Tibial nerve (tissue), 4 donors: ENCODE measurements around the gene NTF3. TPM values are rescaled to one million over a fixed set of nuclear protein-coding genes. Genes with fewer than 3 reads are reported as not detected.

Experiments used
- DNase-seq, 2 donors: peaks; one replicate each; pipeline ENCODE4 v3.0.0-alpha.2; 2019; ENCODE audit warnings: low spot score in 2 of 2
- H3K27ac ChIP-seq, 4 donors: fragments of 200-600 bp; sonication (generic) in 3 of 4; one replicate each; pipeline ENCODE4 v1.5.1; 2017 to 2019; ENCODE audit warnings: mild to moderate bottlenecking in 1 of 4
- H3K27me3 ChIP-seq, 2 donors: fragments of 200-600 bp; sonication (generic) in 1 of 2; one replicate each; pipeline versions ENCODE4 v1.5.1 to v1.6.0; 2017 to 2019
- H3K36me3 ChIP-seq, 3 donors: fragments of 200-600 bp; sonication (generic); one replicate each; pipeline ENCODE4 v1.5.1; 2018 to 2019
- H3K4me1 ChIP-seq, 4 donors: fragments of 200-600 bp; sonication (generic) in 3 of 4; one replicate each; pipeline ENCODE4 v1.5.1; 2017 to 2019
- H3K4me3 ChIP-seq, 4 donors: fragments of 200-600 bp; sonication (generic) in 3 of 4; one replicate each; pipeline ENCODE4 v1.5.1; 2017 to 2019; ENCODE audit warnings: mild to moderate bottlenecking in 1 of 4, moderate library complexity in 1 of 4
- H3K9me3 ChIP-seq, 4 donors: fragments of 200-600 bp; sonication (generic) in 3 of 4; one replicate each; pipeline ENCODE4 v1.5.1; 2017 to 2019
- CTCF ChIP-seq, 5 experiments: fragments of 200-600 bp in 3 of 5; fragments of 450-650 bp in 2 of 5; sonication (generic) in 3 of 5; IDR thresholded peaks; one replicate each; pipeline ENCODE4 v1.5.1; 2016 to 2019; ENCODE audit warnings: antibody characterized with exemption in 5 of 5, mild to moderate bottlenecking in 3 of 5, moderate library complexity in 2 of 5
- EP300 ChIP-seq, 2 donors: sonication (generic); formaldehyde crosslinking; IDR thresholded peaks; one replicate each; pipeline ENCODE4 v1.6.1; 2017; ENCODE audit warnings: antibody characterized with exemption in 2 of 2, mild to moderate bottlenecking in 1 of 2
- POLR2A ChIP-seq, 2 donors: fragments of 450-650 bp; IDR thresholded peaks; one replicate each; pipeline ENCODE4 v1.6.1; 2017; ENCODE audit warnings: antibody characterized with exemption in 2 of 2, mild to moderate bottlenecking in 2 of 2, moderate library complexity in 2 of 2
- WGBS, 2 donors: methylation state at CpG; one replicate each; pipeline ENCODE4 v1.1.5; 2018; 5-methylcytosine and 5-hydroxymethylcytosine counted together
- total RNA-seq, 4 donors: library from RNA; depleted of rRNA; stranded (reverse); fragments of >200 nt; gene quantifications; one replicate each; pipeline ENCODE4 v1.1.0, GENCODE V29; 2016

The NTF3 gene
- total RNA-seq, 4 donors from 2014 or later: 1.2 to 5.3 TPM; not detected in 2

- Histone ChIP-seq H3K36me3 (no peaks in the 10 kb centered on the region), H3K4me1 (no peaks in the 10 kb centered on the region), H3K9me3 (no peaks in the 10 kb centered on the region), H3K27ac (no peak overlapping the region), H3K4me3 (no peak overlapping the region), H3K27me3 (no peaks in the 10 kb centered on the region)
- no peak for DNase-seq
- TF ChIP-seq EP300 (IDR thresholded peaks at IDR 0.05): no peak
- TF ChIP-seq POLR2A (IDR thresholded peaks at IDR 0.05): no peak
- TF ChIP-seq CTCF (IDR thresholded peaks at IDR 0.05): no peak
- 78 to 88% methylated on average over 2 of the region's 2 CpGs for WGBS, 2 donors
These were observed 41.8 kb downstream of the NTF3 start for GRCh38 chr12:5473783-5474116.

- H3K36me3 ChIP-seq: no peaks in the 10 kb centered on the region
- no peak overlapping the region for H3K27ac ChIP-seq
- DNase-seq: no peak
- H3K27me3 ChIP-seq: no peaks in the 10 kb centered on the region
- H3K9me3 ChIP-seq: no peaks in the 10 kb centered on the region
- H3K4me3 ChIP-seq: no peak overlapping the region
- peaks cover 0 to 4% (median 0%) of the 10 kb centered on the region in 4 donors for H3K4me1 ChIP-seq
- WGBS, 2 donors: 86 to 90% methylated on average over 6 of the region's 6 CpGs
- TF ChIP-seq POLR2A (IDR thresholded peaks at IDR 0.05) (no peak), EP300 (IDR thresholded peaks at IDR 0.05) (no peak), CTCF (IDR thresholded peaks at IDR 0.05) (no peak)
These were observed 44.4 kb downstream of the NTF3 start for GRCh38 chr12:5476356-5476755.

GRCh38 chr12:5478081-5478706 is 46.3 kb downstream of the NTF3 start:
- no peaks in the 10 kb centered on the region for H3K9me3 ChIP-seq
- TF ChIP-seq POLR2A (IDR thresholded peaks at IDR 0.05): no peak
- DNase-seq: no peak
- peaks cover 0 to 4% (median 0%) of the 10 kb centered on the region in 4 donors for H3K4me1 ChIP-seq
- H3K27me3 ChIP-seq: no peaks in the 10 kb centered on the region
- no peaks in the 10 kb centered on the region for H3K36me3 ChIP-seq
- H3K27ac ChIP-seq: no peak overlapping the region
- H3K4me3 ChIP-seq: no peak overlapping the region
- WGBS, 2 donors: 53% methylated on average over 8 of the region's 8 CpGs

GRCh38 chr12:5479761-5480160 is 47.9 kb downstream of the NTF3 start:
- H3K4me3 ChIP-seq: no peak overlapping the region
- no peak overlapping the region for H3K27ac ChIP-seq
- H3K36me3 ChIP-seq: no peaks in the 10 kb centered on the region
- TF ChIP-seq EP300 (IDR thresholded peaks at IDR 0.05): no peak
- no peak for TF ChIP-seq CTCF (IDR thresholded peaks at IDR 0.05)
- TF ChIP-seq POLR2A (IDR thresholded peaks at IDR 0.05): no peak
- no peak for DNase-seq
- H3K27me3 ChIP-seq: no peaks in the 10 kb centered on the region
- H3K4me1 ChIP-seq: peaks cover 0 to 4% (median 0%) of the 10 kb centered on the region in 4 donors
- 70 to 74% methylated on average over 3 of the region's 3 CpGs for WGBS, 2 donors
- no peaks in the 10 kb centered on the region for H3K9me3 ChIP-seq

GRCh38 chr12:5480218-5480937 is 48.5 kb downstream of the NTF3 start:
- H3K27me3 ChIP-seq: no peaks in the 10 kb centered on the region
- WGBS, 2 donors: 34 to 42% methylated on average over 21 of the region's 21 CpGs
- H3K9me3 ChIP-seq: no peaks in the 10 kb centered on the region
- no peaks in the 10 kb centered on the region for H3K36me3 ChIP-seq
- H3K4me3 ChIP-seq: no peak overlapping the region
- no peak overlapping the region for H3K27ac ChIP-seq
- TF ChIP-seq CTCF (IDR thresholded peaks at IDR 0.05) (no peak), POLR2A (IDR thresholded peaks at IDR 0.05) (no peak), EP300 (IDR thresholded peaks at IDR 0.05) (no peak)
- peaks cover 0 to 4% (median 0%) of the 10 kb centered on the region in 4 donors for H3K4me1 ChIP-seq
- no peak for DNase-seq
